Activated T-cell treated with anti-CD3 and anti-CD28 coated beads, Interleukin-2, amount 50 U/mL, for 24 hours (primary cell): ENCODE measurements around the gene MRPL28.
A peak's percentile ranks its signal among the peaks of the same experiment; 100 is the strongest.
"Not testable (repeated sequence)": the region's sequence is repeated elsewhere in the genome, so short reads cannot be mapped to it uniquely, and the experiment has no call there.

ENCODE experiments used
- DNase-seq: peaks from one replicate; pipeline ENCODE4 v3.0.0-alpha.2; 2020
- H3K27ac Mint-ChIP-seq: 2 replicates; pipeline ENCODE4 v1.8.0; 2020; ENCODE audit warnings: mild to moderate bottlenecking, mixed read lengths
- H3K27me3 Mint-ChIP-seq: 2 replicates; pipeline ENCODE4 v1.8.0; 2020; ENCODE audit warnings: mixed read lengths
- H3K36me3 Mint-ChIP-seq: 2 replicates; pipeline ENCODE4 v1.8.0; 2020; ENCODE audit warnings: low read depth, mixed read lengths
- H3K4me1 Mint-ChIP-seq: 2 replicates; pipeline ENCODE4 v1.8.0; 2020; ENCODE audit warnings: low read depth, mixed read lengths
- H3K4me3 Mint-ChIP-seq: 2 replicates; pipeline ENCODE4 v1.8.0; 2020; ENCODE audit warnings: mild to moderate bottlenecking, moderate library complexity, mixed read lengths
- H3K9me3 Mint-ChIP-seq: 2 replicates; pipeline ENCODE4 v1.8.0; 2020; ENCODE audit warnings: mixed read lengths

MRPL28 gene

GRCh38 chr16:334164-334832, 36.0 kb downstream of the MRPL28 start:
- H3K27ac Mint-ChIP-seq, H3K27me3 Mint-ChIP-seq, H3K4me3 Mint-ChIP-seq, H3K36me3 Mint-ChIP-seq, DNase-seq, H3K9me3 Mint-ChIP-seq: not testable (repeated sequence)
- H3K4me1 Mint-ChIP-seq = peaks cover 67% of the 10 kb centered on the region

- Mint-ChIP-seq H3K4me3 (no peak overlapping the region), H3K4me1 (peaks cover 63% of the 10 kb centered on the region), H3K36me3 (peaks cover 4% of the 10 kb centered on the region), H3K9me3 (no peaks in the 10 kb centered on the region), H3K27ac (no peak overlapping the region), H3K27me3 (no peaks in the 10 kb centered on the region)
- DNase-seq = no peak
These were observed 36.8 kb downstream of the MRPL28 start for GRCh38 chr16:333406-334094.

- not testable (repeated sequence) for H3K27me3 Mint-ChIP-seq, H3K9me3 Mint-ChIP-seq, DNase-seq, H3K27ac Mint-ChIP-seq, H3K4me3 Mint-ChIP-seq, H3K36me3 Mint-ChIP-seq
- peaks cover 64% of the 10 kb centered on the region for H3K4me1 Mint-ChIP-seq
These were observed 39.0 kb downstream of the MRPL28 start for GRCh38 chr16:331181-331814.

GRCh38 chr16:330741-331140, 39.6 kb downstream of the MRPL28 start:
- no peak overlapping the region for H3K27ac Mint-ChIP-seq
- H3K27me3 Mint-ChIP-seq = no peaks in the 10 kb centered on the region
- no peak overlapping the region for H3K4me3 Mint-ChIP-seq
- DNase-seq = no peak
- H3K4me1 Mint-ChIP-seq = peaks cover 62% of the 10 kb centered on the region
- H3K36me3 Mint-ChIP-seq = peaks cover 4% of the 10 kb centered on the region
- no peaks in the 10 kb centered on the region for H3K9me3 Mint-ChIP-seq

GRCh38 chr16:325375-326145, 44.8 kb downstream of the MRPL28 start:
- Mint-ChIP-seq H3K36me3 (peaks cover 2% of the 10 kb centered on the region), H3K27me3 (no peaks in the 10 kb centered on the region), H3K4me3 (peak overlapping the region; percentile 58), H3K4me1 (peaks cover 59% of the 10 kb centered on the region), H3K27ac (peak overlapping the region; percentile 79), H3K9me3 (no peaks in the 10 kb centered on the region)
- no peak for DNase-seq

GRCh38 chr16:324451-325334, 45.6 kb downstream of the MRPL28 start:
- Mint-ChIP-seq H3K36me3 (peaks cover 3% of the 10 kb centered on the region), H3K9me3 (no peaks in the 10 kb centered on the region), H3K27me3 (no peaks in the 10 kb centered on the region), H3K27ac (peak overlapping the region; percentile 79), H3K4me3 (peak overlapping the region; percentile 58), H3K4me1 (peaks cover 60% of the 10 kb centered on the region)
- peak; percentile 66 for DNase-seq

- H3K27me3 Mint-ChIP-seq = no peaks in the 10 kb centered on the region
- peaks cover 6% of the 10 kb centered on the region for H3K36me3 Mint-ChIP-seq
- no peak overlapping the region for H3K27ac Mint-ChIP-seq
- DNase-seq = no peak
- no peaks in the 10 kb centered on the region for H3K9me3 Mint-ChIP-seq
- H3K4me3 Mint-ChIP-seq = no peak overlapping the region
- peaks cover 64% of the 10 kb centered on the region for H3K4me1 Mint-ChIP-seq
These were observed 46.2 kb downstream of the MRPL28 start for GRCh38 chr16:324201-324450.

GRCh38 chr16:322476-323143, 47.7 kb downstream of the MRPL28 start:
- Mint-ChIP-seq H3K4me3 (no peak overlapping the region), H3K9me3 (no peaks in the 10 kb centered on the region), H3K4me1 (peaks cover 69% of the 10 kb centered on the region), H3K27ac (no peak overlapping the region), H3K27me3 (no peaks in the 10 kb centered on the region), H3K36me3 (peaks cover 20% of the 10 kb centered on the region)
- DNase-seq = no peak

GRCh38 chr16:321532-321931, 48.8 kb downstream of the MRPL28 start:
- no peaks in the 10 kb centered on the region for H3K27me3 Mint-ChIP-seq
- H3K36me3 Mint-ChIP-seq = peaks cover 21% of the 10 kb centered on the region
- no peak for DNase-seq
- no peak overlapping the region for H3K27ac Mint-ChIP-seq
- H3K4me3 Mint-ChIP-seq = no peak overlapping the region
- H3K9me3 Mint-ChIP-seq = no peaks in the 10 kb centered on the region
- peaks cover 65% of the 10 kb centered on the region for H3K4me1 Mint-ChIP-seq

GRCh38 chr16:320206-320605, 50.1 kb downstream of the MRPL28 start:
- DNase-seq = no peak
- Mint-ChIP-seq H3K27me3 (no peaks in the 10 kb centered on the region), H3K9me3 (no peaks in the 10 kb centered on the region), H3K36me3 (peaks cover 22% of the 10 kb centered on the region), H3K4me1 (peaks cover 59% of the 10 kb centered on the region), H3K4me3 (no peak overlapping the region), H3K27ac (no peak overlapping the region)

- peaks cover 47% of the 10 kb centered on the region for H3K4me1 Mint-ChIP-seq
These were observed 51.7 kb downstream of the MRPL28 start for GRCh38 chr16:318628-319027.

GRCh38 chr16:317583-317982, 52.8 kb downstream of the MRPL28 start:
- Mint-ChIP-seq H3K4me1 (peaks cover 41% of the 10 kb centered on the region), H3K4me3 (no peak overlapping the region), H3K27me3 (no peaks in the 10 kb centered on the region), H3K27ac (no peak overlapping the region), H3K36me3 (peaks cover 48% of the 10 kb centered on the region), H3K9me3 (no peaks in the 10 kb centered on the region)
- no peak for DNase-seq

More at GRCh38 chr16:318628-319027, 51.7 kb downstream of the MRPL28 start:
- no peak overlapping the region for H3K4me3 Mint-ChIP-seq
- peaks cover 37% of the 10 kb centered on the region for H3K36me3 Mint-ChIP-seq
- no peaks in the 10 kb centered on the region for H3K9me3 Mint-ChIP-seq
- H3K27me3 Mint-ChIP-seq = no peaks in the 10 kb centered on the region
- no peak overlapping the region for H3K27ac Mint-ChIP-seq
- DNase-seq = no peak
